Measurements from ENCODE around the gene ARV1.
"Not testable (repeated sequence)": the region's sequence is repeated elsewhere in the genome, so short reads cannot be mapped to it uniquely, and the experiment has no call there.

Gene ARV1

GRCh38 chr1:231044588-231044987 lies 65.7 kb downstream of the ARV1 start:
- DNase-seq (ENCODE audit: low read depth): no peak

DNA sequence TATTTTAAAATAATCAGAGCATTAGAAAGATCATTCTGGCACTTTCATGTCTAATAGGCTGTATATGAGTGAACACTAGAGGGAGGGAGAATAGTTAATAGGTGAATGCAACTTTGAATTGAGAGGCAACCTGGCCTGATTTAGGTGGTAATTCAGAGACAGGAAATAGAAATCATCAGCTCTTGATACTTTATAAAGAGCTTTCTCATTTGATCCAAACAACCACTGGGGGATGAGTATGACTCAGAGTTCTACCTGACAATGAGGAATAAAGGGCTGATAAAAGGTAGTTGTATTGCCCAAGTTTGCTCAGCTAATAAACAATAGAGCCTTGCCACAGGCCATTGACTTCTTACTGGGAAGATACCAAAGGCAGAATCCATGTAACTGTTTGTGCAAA lies 66.4 kb downstream of the ARV1 start:
- DNase-seq (ENCODE audit: low read depth): no peak

DNA sequence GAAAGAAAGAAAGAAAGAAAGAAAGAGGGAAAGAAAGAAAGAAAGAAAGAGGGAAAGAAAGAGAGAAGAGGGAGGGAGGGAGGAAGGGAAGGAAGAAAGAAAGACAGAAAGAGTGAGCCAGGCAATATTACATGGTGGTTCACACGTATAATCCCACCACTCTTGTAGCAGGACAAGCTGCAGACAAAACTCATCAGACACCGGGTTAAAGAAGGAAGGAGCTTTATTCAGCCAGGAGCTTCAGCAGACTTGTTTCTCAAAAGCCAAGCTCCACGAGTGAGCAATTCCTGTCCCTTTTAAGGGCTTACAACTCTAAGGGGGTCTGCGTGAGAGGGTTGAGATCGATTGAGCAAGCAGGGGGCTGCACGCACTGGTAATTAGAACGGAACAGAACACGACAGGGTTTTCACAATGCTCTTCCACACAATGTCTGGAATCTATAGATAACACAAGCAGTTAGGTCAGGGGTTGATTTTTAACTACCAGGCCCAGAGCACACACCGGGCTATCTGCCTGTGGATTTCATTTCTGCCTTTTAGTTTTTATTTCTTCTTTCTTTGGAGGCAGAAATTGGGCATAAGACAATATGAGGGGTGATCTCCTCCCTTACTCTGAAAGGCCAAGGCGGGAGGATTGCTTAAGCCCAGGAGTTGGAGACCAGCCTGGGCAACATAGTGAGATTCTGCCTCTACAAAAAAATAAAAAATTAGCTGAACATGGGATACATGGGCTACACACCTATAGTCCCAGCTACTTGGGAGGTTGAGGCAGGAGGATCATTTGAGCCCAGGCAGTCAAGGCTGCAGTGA lies 67.2 kb downstream of the ARV1 start:
- not testable (repeated sequence) for DNase-seq (ENCODE audit: low read depth)

DNA sequence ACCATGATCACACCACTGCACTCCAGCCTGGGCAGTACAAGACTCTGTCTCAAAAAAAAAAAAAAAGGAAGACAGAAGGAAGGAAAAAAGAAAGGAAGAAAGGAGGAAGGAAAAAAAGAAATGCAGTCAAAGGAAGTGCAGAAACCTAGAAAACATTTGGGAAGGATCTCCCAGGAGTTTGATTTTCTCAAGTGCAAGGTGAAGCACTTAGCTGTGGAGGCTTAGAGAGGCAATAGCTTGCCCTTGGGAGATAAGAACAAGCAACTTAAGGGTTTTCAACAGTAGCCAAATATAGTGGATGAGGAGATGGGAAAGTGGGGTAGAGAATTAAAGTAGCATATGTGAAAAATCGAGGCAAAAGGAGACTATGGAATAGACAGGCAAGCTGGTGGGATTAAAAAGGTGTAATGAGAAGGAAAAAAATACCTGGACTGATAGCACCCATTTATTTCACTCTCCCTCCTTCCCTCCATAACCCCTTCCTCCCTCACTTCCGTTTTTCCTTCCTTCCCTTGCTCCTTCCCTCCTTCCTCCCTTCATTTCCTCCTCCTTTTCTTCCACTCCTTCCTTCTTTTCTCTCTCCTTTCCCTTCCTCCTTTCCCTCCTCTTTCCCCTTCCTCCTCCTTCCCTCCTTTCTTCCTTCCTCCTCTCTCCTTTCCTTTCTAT lies 68.0 kb downstream of the ARV1 start:
- DNase-seq (ENCODE audit: low read depth): no peak

- DNase-seq (ENCODE audit: low read depth): not testable (repeated sequence)
These were observed 68.6 kb downstream of the ARV1 start for GRCh38 chr1:231047529-231047928.

- not testable (repeated sequence) for DNase-seq (ENCODE audit: low read depth)
These were observed 69.5 kb downstream of the ARV1 start for GRCh38 chr1:231048419-231048818.

DNA sequence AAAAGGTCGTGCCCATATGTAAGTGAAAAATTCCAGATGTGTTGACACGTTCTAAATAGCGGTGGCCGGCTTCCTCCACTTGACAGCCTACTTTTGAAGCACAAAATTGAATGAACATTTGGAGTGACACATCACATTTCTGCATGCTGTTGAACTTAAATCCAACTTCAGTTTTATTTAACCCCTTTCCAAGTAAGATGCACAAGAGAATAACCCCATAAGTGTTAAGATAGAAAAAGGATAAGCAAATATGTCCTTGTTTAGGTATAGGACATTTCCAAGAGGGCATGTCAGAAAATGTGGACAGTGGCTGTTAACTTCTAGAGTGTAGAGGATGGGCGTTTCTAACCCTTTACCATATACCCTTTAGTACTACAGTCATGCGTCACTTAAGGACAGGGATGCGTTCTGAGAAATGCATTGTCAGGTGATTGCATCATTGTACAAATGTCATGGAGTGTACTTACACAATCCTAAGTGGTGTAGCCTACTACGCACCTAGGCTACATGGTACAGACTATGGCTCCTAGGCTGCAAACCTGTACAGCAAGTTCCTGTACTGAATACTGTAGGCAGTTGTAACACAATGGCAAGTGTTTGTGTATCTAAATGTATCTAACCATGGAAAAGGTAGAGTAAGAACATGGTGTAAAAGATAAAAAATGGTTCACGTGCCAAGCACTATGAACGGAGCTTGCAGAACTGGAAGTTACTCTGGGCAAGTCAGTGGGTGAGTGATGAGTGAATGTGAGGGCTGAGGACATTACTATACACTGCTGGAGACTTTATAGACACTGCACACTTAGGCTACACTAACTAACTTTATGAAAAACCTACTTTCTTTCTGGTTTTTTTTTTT lies 70.5 kb downstream of the ARV1 start:
- no peak for DNase-seq (ENCODE audit: low read depth)

Data from activated T-cell treated with anti-CD3 and anti-CD28 coated beads for 48 hours (primary cell).